ENCODE measurements around the gene MIER3. TPM values are rescaled to one million over a fixed set of nuclear protein-coding genes. Genes with fewer than 3 reads are reported as not detected.
A peak's percentile ranks its signal among the peaks of the same experiment; 100 is the strongest.

The MIER3 gene
- total RNA-seq, 1 experiment from 2014 or later: 41.4 TPM

DNA sequence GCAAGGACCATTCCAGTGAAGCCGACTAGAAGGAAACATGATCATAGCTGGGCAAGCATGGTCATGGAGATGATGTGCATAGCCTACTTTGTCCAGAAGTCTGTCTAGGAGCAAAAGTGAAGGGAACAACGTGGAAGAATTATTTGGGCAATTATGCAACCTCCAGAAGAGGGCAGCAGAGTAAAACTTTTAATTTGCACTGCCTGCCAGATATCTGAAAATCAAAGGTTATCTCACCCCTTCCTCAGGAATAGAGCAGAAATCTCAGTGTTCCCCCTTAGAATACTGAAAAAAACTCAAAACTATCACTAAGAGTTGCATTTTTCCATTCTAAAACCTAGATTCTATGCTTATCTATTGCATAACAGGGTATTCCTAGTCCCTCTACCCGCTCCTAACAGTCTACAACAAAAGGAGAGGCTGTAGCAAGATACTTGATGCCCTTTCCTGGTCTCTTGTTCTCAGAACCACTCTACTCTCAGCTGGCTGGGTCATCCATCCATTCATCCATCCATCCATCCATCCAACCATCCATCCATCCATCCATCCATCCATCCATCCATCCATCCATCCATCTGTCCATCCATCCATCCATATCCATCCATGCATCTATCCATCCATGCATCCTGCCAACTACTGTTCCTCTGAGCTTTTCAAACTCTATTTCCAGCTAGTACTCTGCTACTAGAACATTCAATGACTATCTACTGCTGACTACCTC is 50.9 kb downstream of the MIER3 start:
- H3K9ac ChIP-seq (ENCODE audit: low read length): no peak overlapping the region; the same call in 1 of the 2 replicates

DNA sequence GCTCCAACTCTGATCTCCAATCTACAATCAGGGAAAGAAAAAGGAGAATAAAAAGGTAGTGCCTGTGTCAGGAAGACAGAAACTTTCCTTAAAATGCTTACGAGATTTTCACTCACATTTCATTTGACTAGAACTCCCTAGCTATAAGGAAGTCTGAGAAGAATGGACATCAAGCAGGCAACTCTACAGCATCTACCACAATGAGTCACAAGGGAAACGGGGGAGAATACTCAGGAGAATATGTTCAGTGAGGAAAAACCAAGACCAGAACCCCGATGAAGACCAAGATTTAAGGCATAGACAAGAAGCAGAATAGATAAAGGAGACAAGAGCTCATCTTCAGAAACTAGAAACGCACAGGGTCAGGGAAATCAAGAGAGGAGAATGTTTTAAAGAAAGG is 51.5 kb downstream of the MIER3 start:
- Histone ChIP-seq H2AFZ (ENCODE audit: low read length) (no peak overlapping the region), H3K79me2 (ENCODE audit: low read length) (no peaks in the 10 kb centered on the region), H3K36me3 (ENCODE audit: insufficient read depth, low read length) (no peaks in the 10 kb centered on the region; the same call in 1 of the 2 replicates), H3K27me3 (ENCODE audit: low read length) (no peaks in the 10 kb centered on the region), H3K4me3 (ENCODE audit: low read length) (no peak overlapping the region), H3K9me2 (replicated peaks; ENCODE audit: insufficient read depth, low read length) (no peaks in the 10 kb centered on the region), H4K20me1 (ENCODE audit: insufficient read depth, low read depth, low read length) (no peaks in the 10 kb centered on the region), H3K4me1 (ENCODE audit: low read length) (peaks cover 7% of the 10 kb centered on the region), H3K9ac (ENCODE audit: low read length) (no peak overlapping the region; the same call in 1 of the 2 replicates), H3K9me3 (ENCODE audit: low read length) (no peaks in the 10 kb centered on the region), H3K27ac (ENCODE audit: low read length) (no peak overlapping the region), H3K4me2 (ENCODE audit: low read depth, low read length, poor library complexity, severe bottlenecking) (peak overlapping the region; percentile 20)
- no peak for DNase-seq

More for the DNA sequence above, 50.9 kb downstream of the MIER3 start:
- Histone ChIP-seq H3K9me2 (replicated peaks; ENCODE audit: insufficient read depth, low read length) (no peaks in the 10 kb centered on the region), H3K9me3 (ENCODE audit: low read length) (no peaks in the 10 kb centered on the region), H3K4me2 (ENCODE audit: low read depth, low read length, poor library complexity, severe bottlenecking) (peak overlapping the region; percentile 20), H2AFZ (ENCODE audit: low read length) (no peak overlapping the region), H3K4me1 (ENCODE audit: low read length) (peaks cover 7% of the 10 kb centered on the region), H3K79me2 (ENCODE audit: low read length) (no peaks in the 10 kb centered on the region), H3K36me3 (ENCODE audit: insufficient read depth, low read length) (no peaks in the 10 kb centered on the region), H3K27ac (ENCODE audit: low read length) (no peak overlapping the region), H4K20me1 (ENCODE audit: insufficient read depth, low read depth, low read length) (no peaks in the 10 kb centered on the region), H3K27me3 (ENCODE audit: low read length) (no peaks in the 10 kb centered on the region), H3K4me3 (ENCODE audit: low read length) (no peak overlapping the region)
- peak; percentile 73 for DNase-seq

DNA sequence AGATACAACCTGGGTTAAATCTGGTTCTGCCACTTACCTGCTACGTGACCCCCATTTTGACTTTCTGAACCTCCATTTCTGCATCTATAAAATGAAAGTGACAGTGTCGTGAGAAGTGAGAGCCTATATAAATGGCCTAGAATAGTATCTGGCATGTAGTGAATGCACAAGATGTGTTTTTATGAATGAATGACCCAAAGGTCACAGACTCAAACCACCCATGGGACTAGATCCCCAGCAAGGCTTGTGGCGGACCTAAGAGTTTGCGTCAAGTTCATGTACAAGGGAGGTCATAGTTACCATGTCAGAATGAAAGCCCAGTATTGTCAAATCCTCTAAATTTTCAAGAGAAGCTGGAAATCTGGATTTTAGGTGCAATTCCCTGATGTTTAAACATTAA is 53.7 kb downstream of the MIER3 start:
- Histone ChIP-seq H3K79me2 (ENCODE audit: low read length) (no peaks in the 10 kb centered on the region), H2AFZ (ENCODE audit: low read length) (no peak overlapping the region), H3K27ac (ENCODE audit: low read length) (no peak overlapping the region), H4K20me1 (ENCODE audit: insufficient read depth, low read depth, low read length) (no peaks in the 10 kb centered on the region), H3K36me3 (ENCODE audit: insufficient read depth, low read length) (peaks cover 19% of the 10 kb centered on the region), H3K9me3 (ENCODE audit: low read length) (no peaks in the 10 kb centered on the region), H3K4me3 (ENCODE audit: low read length) (no peak overlapping the region), H3K9me2 (replicated peaks; ENCODE audit: insufficient read depth, low read length) (no peaks in the 10 kb centered on the region), H3K4me1 (ENCODE audit: low read length) (peaks cover 7% of the 10 kb centered on the region), H3K9ac (ENCODE audit: low read length) (no peak overlapping the region), H3K4me2 (ENCODE audit: low read depth, low read length, poor library complexity, severe bottlenecking) (no peak overlapping the region), H3K27me3 (ENCODE audit: low read length) (no peaks in the 10 kb centered on the region)
- no peak for DNase-seq

DNA sequence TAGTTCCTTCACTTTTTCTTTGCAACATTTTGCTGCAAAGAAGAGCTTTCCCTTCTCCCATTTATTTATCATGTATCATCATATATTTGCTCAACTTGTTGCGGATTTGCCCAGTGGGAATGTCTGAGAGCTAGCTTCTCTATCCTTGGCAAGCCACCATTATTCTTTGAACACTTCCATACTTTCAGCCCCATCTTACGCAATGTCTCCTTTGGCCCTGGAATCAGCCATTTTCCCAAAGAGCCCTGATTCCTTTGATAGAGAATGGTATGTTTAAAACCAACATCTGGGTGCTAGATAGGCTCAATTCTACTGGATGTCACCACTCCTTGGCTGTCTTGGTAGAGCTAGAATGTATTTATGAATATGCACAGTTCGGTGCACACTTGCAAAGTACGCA is 55.2 kb downstream of the MIER3 start:
- Histone ChIP-seq H3K9me2 (replicated peaks; ENCODE audit: insufficient read depth, low read length) (no peaks in the 10 kb centered on the region), H2AFZ (ENCODE audit: low read length) (no peak overlapping the region), H3K4me2 (ENCODE audit: low read depth, low read length, poor library complexity, severe bottlenecking) (no peak overlapping the region), H4K20me1 (ENCODE audit: insufficient read depth, low read depth, low read length) (no peaks in the 10 kb centered on the region), H3K27ac (ENCODE audit: low read length) (no peak overlapping the region), H3K36me3 (ENCODE audit: insufficient read depth, low read length) (peaks cover 23% of the 10 kb centered on the region), H3K4me3 (ENCODE audit: low read length) (no peak overlapping the region), H3K9me3 (ENCODE audit: low read length) (no peaks in the 10 kb centered on the region), H3K79me2 (ENCODE audit: low read length) (no peaks in the 10 kb centered on the region), H3K9ac (ENCODE audit: low read length) (no peak overlapping the region), H3K4me1 (ENCODE audit: low read length) (peaks cover 7% of the 10 kb centered on the region), H3K27me3 (ENCODE audit: low read length) (no peaks in the 10 kb centered on the region)
- DNase-seq: no peak

DNA sequence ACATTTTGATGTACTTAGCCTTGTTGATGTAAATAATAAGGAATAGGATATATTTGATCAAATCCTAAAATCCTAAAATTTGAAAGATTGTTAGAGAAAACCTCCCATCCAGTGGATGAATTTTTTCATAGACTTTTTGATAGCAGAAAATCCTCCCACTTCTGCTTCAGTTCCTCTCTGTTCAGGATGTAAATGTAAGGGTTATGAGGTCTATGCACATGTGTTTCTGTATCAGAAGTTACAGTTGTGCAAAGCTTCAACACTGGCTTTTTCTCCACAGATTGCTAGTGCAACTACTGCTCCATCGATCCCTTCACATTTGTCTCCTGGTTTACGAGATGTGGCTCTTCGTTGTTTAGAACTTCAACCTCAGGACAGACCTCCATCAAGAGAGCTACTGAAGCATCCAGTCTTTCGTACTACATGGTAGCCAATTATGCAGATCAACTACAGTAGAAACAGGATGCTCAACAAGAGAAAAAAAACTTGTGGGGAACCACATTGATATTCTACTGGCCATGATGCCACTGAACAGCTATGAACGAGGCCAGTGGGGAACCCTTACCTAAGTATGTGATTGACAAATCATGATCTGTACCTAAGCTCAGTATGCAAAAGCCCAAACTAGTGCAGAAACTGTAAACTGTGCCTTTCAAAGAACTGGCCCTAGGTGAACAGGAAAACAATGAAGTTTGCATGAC is 58.5 kb downstream of the MIER3 start:
- H3K79me2 ChIP-seq (ENCODE audit: low read length): no peaks in the 10 kb centered on the region
- H3K4me1 ChIP-seq (ENCODE audit: low read length): no peaks in the 10 kb centered on the region
- peaks cover 32% of the 10 kb centered on the region for H3K36me3 ChIP-seq (ENCODE audit: insufficient read depth, low read length)
- no peak overlapping the region for H3K27ac ChIP-seq (ENCODE audit: low read length)
- H4K20me1 ChIP-seq (ENCODE audit: insufficient read depth, low read depth, low read length): no peaks in the 10 kb centered on the region
- H3K9me3 ChIP-seq (ENCODE audit: low read length): no peaks in the 10 kb centered on the region
- no peaks in the 10 kb centered on the region for H3K9me2 ChIP-seq (replicated peaks; ENCODE audit: insufficient read depth, low read length)
- no peaks in the 10 kb centered on the region for H3K27me3 ChIP-seq (ENCODE audit: low read length)
- H2AFZ ChIP-seq (ENCODE audit: low read length): no peak overlapping the region
- no peak overlapping the region for H3K4me2 ChIP-seq (ENCODE audit: low read depth, low read length, poor library complexity, severe bottlenecking)
- DNase-seq: no peak
- H3K9ac ChIP-seq (ENCODE audit: low read length): no peak overlapping the region
- H3K4me3 ChIP-seq (ENCODE audit: low read length): no peak overlapping the region

DNA sequence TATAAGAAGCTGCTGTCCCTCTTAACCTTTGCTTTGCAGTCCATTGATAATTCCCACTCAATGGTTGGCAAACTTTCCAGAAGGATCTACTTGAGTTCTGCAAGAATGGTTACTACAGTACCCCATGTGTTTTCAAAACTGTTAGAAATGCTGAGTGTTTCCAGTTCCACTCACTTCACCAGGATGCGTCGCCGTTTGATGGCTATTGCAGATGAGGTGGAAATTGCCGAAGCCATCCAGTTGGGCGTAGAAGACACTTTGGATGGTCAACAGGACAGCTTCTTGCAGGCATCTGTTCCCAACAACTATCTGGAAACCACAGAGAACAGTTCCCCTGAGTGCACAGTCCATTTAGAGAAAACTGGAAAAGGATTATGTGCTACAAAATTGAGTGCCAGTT is 70.4 kb downstream of the MIER3 start:
- Histone ChIP-seq H3K9ac (ENCODE audit: low read length) (no peak overlapping the region), H3K4me1 (ENCODE audit: low read length) (no peaks in the 10 kb centered on the region), H3K27me3 (ENCODE audit: low read length) (no peaks in the 10 kb centered on the region), H2AFZ (ENCODE audit: low read length) (no peak overlapping the region), H3K27ac (ENCODE audit: low read length) (no peak overlapping the region), H4K20me1 (ENCODE audit: insufficient read depth, low read depth, low read length) (no peaks in the 10 kb centered on the region), H3K36me3 (ENCODE audit: insufficient read depth, low read length) (peaks cover 86% of the 10 kb centered on the region), H3K79me2 (ENCODE audit: low read length) (no peaks in the 10 kb centered on the region), H3K9me2 (replicated peaks; ENCODE audit: insufficient read depth, low read length) (no peaks in the 10 kb centered on the region), H3K4me2 (ENCODE audit: low read depth, low read length, poor library complexity, severe bottlenecking) (no peak overlapping the region), H3K9me3 (ENCODE audit: low read length) (no peaks in the 10 kb centered on the region), H3K4me3 (ENCODE audit: low read length) (no peak overlapping the region)
- DNase-seq: no peak

DNA sequence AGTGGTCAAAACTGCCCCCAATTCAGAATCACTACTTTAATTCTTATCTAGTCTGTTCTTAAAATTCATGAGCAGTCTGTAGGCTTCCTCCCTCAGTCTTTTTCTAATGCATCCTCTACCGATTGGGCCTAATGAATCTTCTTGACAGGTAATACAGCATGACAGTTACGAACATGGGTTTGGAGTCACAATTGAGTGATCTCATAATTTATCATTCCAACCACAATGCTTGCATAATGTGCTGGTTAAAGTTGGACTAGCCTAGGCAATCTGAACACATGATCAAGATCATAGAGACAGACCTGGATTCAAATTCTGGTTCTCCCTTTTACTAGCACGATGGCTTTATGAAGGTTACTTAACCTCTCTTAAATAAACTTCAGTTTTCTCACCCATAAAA is 75.6 kb downstream of the MIER3 start:
- Histone ChIP-seq H3K4me3 (ENCODE audit: low read length) (no peak overlapping the region), H3K9me3 (ENCODE audit: low read length) (no peaks in the 10 kb centered on the region), H4K20me1 (ENCODE audit: insufficient read depth, low read depth, low read length) (no peaks in the 10 kb centered on the region), H3K4me2 (ENCODE audit: low read depth, low read length, poor library complexity, severe bottlenecking) (no peak overlapping the region), H3K79me2 (ENCODE audit: low read length) (peaks cover 18% of the 10 kb centered on the region; the same call in 1 of the 2 replicates), H3K4me1 (ENCODE audit: low read length) (peaks cover 6% of the 10 kb centered on the region), H3K36me3 (ENCODE audit: insufficient read depth, low read length) (peaks cover 81% of the 10 kb centered on the region), H3K9me2 (replicated peaks; ENCODE audit: insufficient read depth, low read length) (no peaks in the 10 kb centered on the region), H3K27me3 (ENCODE audit: low read length) (no peaks in the 10 kb centered on the region), H2AFZ (ENCODE audit: low read length) (no peak overlapping the region), H3K27ac (ENCODE audit: low read length) (no peak overlapping the region), H3K9ac (ENCODE audit: low read length) (no peak overlapping the region)
- no peak for DNase-seq

DNA sequence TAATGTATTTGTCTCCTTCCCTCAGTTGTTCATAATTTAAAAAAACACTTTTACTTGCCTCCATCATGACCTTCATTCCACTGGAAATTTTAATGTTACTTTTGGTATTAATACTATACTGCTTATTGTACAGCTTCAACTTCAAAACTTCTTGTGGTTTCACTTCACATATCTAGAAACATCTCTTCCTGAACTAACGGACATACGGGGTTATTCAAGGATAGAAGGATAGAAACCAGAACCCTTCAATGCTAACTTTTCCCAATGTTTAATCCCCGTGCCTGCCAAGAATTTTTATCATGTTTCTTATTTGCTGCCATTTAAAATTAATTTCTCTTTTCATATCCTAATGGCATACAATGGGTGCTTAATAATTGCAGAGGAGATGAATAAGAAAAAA is 78.9 kb downstream of the MIER3 start:
- H3K4me2 ChIP-seq (ENCODE audit: low read depth, low read length, poor library complexity, severe bottlenecking): no peak overlapping the region
- H3K9me3 ChIP-seq (ENCODE audit: low read length): no peaks in the 10 kb centered on the region
- no peaks in the 10 kb centered on the region for H3K9me2 ChIP-seq (replicated peaks; ENCODE audit: insufficient read depth, low read length)
- H3K36me3 ChIP-seq (ENCODE audit: insufficient read depth, low read length): peaks cover 71% of the 10 kb centered on the region
- H2AFZ ChIP-seq (ENCODE audit: low read length): no peak overlapping the region
- H3K79me2 ChIP-seq (ENCODE audit: low read length): peaks cover 19% of the 10 kb centered on the region; the same call in 1 of the 2 replicates
- H3K4me3 ChIP-seq (ENCODE audit: low read length): no peak overlapping the region
- no peak overlapping the region for H3K9ac ChIP-seq (ENCODE audit: low read length)
- DNase-seq: no peak
- H3K4me1 ChIP-seq (ENCODE audit: low read length): peaks cover 14% of the 10 kb centered on the region
- H3K27ac ChIP-seq (ENCODE audit: low read length): no peak overlapping the region
- H3K27me3 ChIP-seq (ENCODE audit: low read length): no peaks in the 10 kb centered on the region
- no peaks in the 10 kb centered on the region for H4K20me1 ChIP-seq (ENCODE audit: insufficient read depth, low read depth, low read length)
